ENCODE results near the gene IGFN1. TPM values are rescaled to one million over a fixed set of nuclear protein-coding genes. Genes with fewer than 3 reads are reported as not detected.

Gene IGFN1
- total and polyA plus RNA-seq, 2 donors (not counting 3 experiments of a cell fraction or from before 2014, with no cell fraction given): not detected

- POLR2A ChIA-PET: no interaction called here
- DNase-seq (ENCODE audit: low read depth, low spot score) (no peak), FAIRE-seq (no peak)
- no TSS peak for BruUV-seq (replicated peaks)
- no peak overlapping the region for H2AFZ ChIP-seq (ENCODE audit: low read depth, low read length)
- peaks cover 6 to 48% of the 10 kb centered on the region in 2 experiments for H3K36me3 ChIP-seq (ENCODE audit: control insufficient read depth in 2 of 2, extremely low read depth in 1 of 2, insufficient read depth in 2 of 2, low read length in 2 of 2)
- CTCF ChIA-PET: interaction anchor here (1.5 kb wide), 1 partner anchor 9 kb away, joined by 4 read pairs; the partner anchor contains the start of gene TMEM9
- no peaks in the 10 kb centered on the region for H3K4me1 ChIP-seq (ENCODE audit: control insufficient read depth, extremely low read depth, insufficient read depth, low read length)
- H3K27me3 ChIP-seq (ENCODE audit: control insufficient read depth in 2 of 2, insufficient read depth in 2 of 2, low read length in 2 of 2): no peaks in the 10 kb centered on the region
- H3K9ac ChIP-seq (replicated peaks; ENCODE audit: extremely low read depth, insufficient read depth, low read length): no peak overlapping the region
- H3K4me2 ChIP-seq (ENCODE audit: insufficient read depth, low read length): no peak overlapping the region
- H4K20me1 ChIP-seq (replicated peaks; ENCODE audit: control insufficient read depth, extremely low read depth, insufficient read depth, low read length): no peaks in the 10 kb centered on the region
- dilution Hi-C loops (cut with MboI; ENCODE audit: extremely low pct_ligation_motif_present, low sequenced_read_pairs) (no loop called here), intact Hi-C loops (cut with micrococcal nuclease) (no loop called here)
- H3K27ac ChIP-seq (ENCODE audit: insufficient read depth, low read depth, low read length): no peak overlapping the region
- no peak for TF ChIP-seq JUN (IDR thresholded peaks at IDR 0.05; ENCODE audit: borderline replicate concordance, insufficient read depth, insufficient read length, low read depth)
- no peak for TF ChIP-seq CTCF (IDR thresholded peaks at IDR 0.05; ENCODE audit: extremely low read depth in 1 of 2, insufficient read depth in 1 of 2, low read depth in 1 of 2, low read length in 2 of 2)
- no peak for TF ChIP-seq MAX (IDR thresholded peaks at IDR 0.05; ENCODE audit: insufficient read depth, insufficient read length)
- TF ChIP-seq MYC (IDR thresholded peaks at IDR 0.05; ENCODE audit: low read depth, low read length): no peak
- H3K9me3 ChIP-seq (replicated peaks; ENCODE audit: control insufficient read depth, insufficient read depth, low read length): no peaks in the 10 kb centered on the region
- H3K4me3 ChIP-seq (replicated peaks in 1 of 3; ENCODE audit: insufficient read depth in 1 of 3, low read depth in 1 of 3, low read length in 3 of 3): no peak overlapping the region
- no peaks in the 10 kb centered on the region for H3K79me2 ChIP-seq (ENCODE audit: control insufficient read depth, insufficient read depth, low read length)
- H3K9me1 ChIP-seq (replicated peaks; ENCODE audit: control insufficient read depth, extremely low read depth, insufficient read depth, low read length): no peaks in the 10 kb centered on the region
Observed at GRCh38 chr1:201145132-201145531, 45.5 kb upstream of the IGFN1 start.

- H4K20me1 ChIP-seq (replicated peaks; ENCODE audit: control insufficient read depth, extremely low read depth, insufficient read depth, low read length): no peaks in the 10 kb centered on the region
- DNase-seq (ENCODE audit: low read depth, low spot score) (no peak), FAIRE-seq (no peak)
- dilution Hi-C loops (cut with MboI; ENCODE audit: extremely low pct_ligation_motif_present, low sequenced_read_pairs) (no loop called here), intact Hi-C loops (cut with micrococcal nuclease) (no loop called here)
- no peak overlapping the region for H3K4me2 ChIP-seq (ENCODE audit: insufficient read depth, low read length)
- H3K79me2 ChIP-seq (ENCODE audit: control insufficient read depth, insufficient read depth, low read length): no peaks in the 10 kb centered on the region
- ChIA-PET CTCF (interaction anchor here (0.8 to 1.5 kb wide), 2 partner anchors 8 to 26 kb away, joined by 4 read pairs; partner anchors contain the start of gene TMEM9), POLR2A (no interaction called here)
- peaks cover 6 to 48% of the 10 kb centered on the region in 2 experiments for H3K36me3 ChIP-seq (ENCODE audit: control insufficient read depth in 2 of 2, extremely low read depth in 1 of 2, insufficient read depth in 2 of 2, low read length in 2 of 2)
- H3K9ac ChIP-seq (replicated peaks; ENCODE audit: extremely low read depth, insufficient read depth, low read length): no peak overlapping the region
- H3K4me3 ChIP-seq (replicated peaks in 1 of 3; ENCODE audit: insufficient read depth in 1 of 3, low read depth in 1 of 3, low read length in 3 of 3): no peak overlapping the region
- no peak overlapping the region for H2AFZ ChIP-seq (ENCODE audit: low read depth, low read length)
- H3K9me3 ChIP-seq (replicated peaks; ENCODE audit: control insufficient read depth, insufficient read depth, low read length): no peaks in the 10 kb centered on the region
- TF ChIP-seq JUN (IDR thresholded peaks at IDR 0.05; ENCODE audit: borderline replicate concordance, insufficient read depth, insufficient read length, low read depth): no peak
- no peak for TF ChIP-seq FOS (IDR thresholded peaks at IDR 0.05; ENCODE audit: borderline replicate concordance, insufficient read depth, low read length)
- TF ChIP-seq POLR2AphosphoS5 (IDR thresholded peaks at IDR 0.05; ENCODE audit: insufficient read depth, low read depth, low read length): no peak
- no peak for TF ChIP-seq EZH2 (IDR thresholded peaks at IDR 0.05; ENCODE audit: borderline replicate concordance, low read depth, low read length, severe bottlenecking)
- TF ChIP-seq CTCF (IDR thresholded peaks at IDR 0.05; ENCODE audit: extremely low read depth in 1 of 2, insufficient read depth in 1 of 2, low read depth in 1 of 2, low read length in 2 of 2): no peak
- no peak for TF ChIP-seq MAX (IDR thresholded peaks at IDR 0.05; ENCODE audit: insufficient read depth, insufficient read length)
- no peak for TF ChIP-seq MYC (IDR thresholded peaks at IDR 0.05; ENCODE audit: low read depth, low read length)
- no peak for TF ChIP-seq POLR2A (IDR thresholded peaks at IDR 0.05; ENCODE audit: low read depth, low read length)
- no peak for TF ChIP-seq GATA2 (IDR thresholded peaks at IDR 0.05; ENCODE audit: insufficient read depth, insufficient read length, low read depth, low read length)
- H3K4me1 ChIP-seq (ENCODE audit: control insufficient read depth, extremely low read depth, insufficient read depth, low read length): no peaks in the 10 kb centered on the region
- H3K27me3 ChIP-seq (ENCODE audit: control insufficient read depth in 2 of 2, insufficient read depth in 2 of 2, low read length in 2 of 2): no peaks in the 10 kb centered on the region
- no TSS peak for BruUV-seq (replicated peaks)
- no peaks in the 10 kb centered on the region for H3K9me1 ChIP-seq (replicated peaks; ENCODE audit: control insufficient read depth, extremely low read depth, insufficient read depth, low read length)
- H3K27ac ChIP-seq (ENCODE audit: insufficient read depth, low read depth, low read length): no peak overlapping the region
Observed at GRCh38 chr1:201145816-201146215, 44.8 kb upstream of the IGFN1 start.

Data from endothelial cell of umbilical vein (primary cell).